K562 (cell line): ENCODE data around the gene SLMAP.

Experiments used
- CBX8 ChIP-seq: fragments of 200-600 bp; sonication (generic); IDR thresholded peaks from 2 replicates; pipeline ENCODE4 v1.6.1; 2012; ENCODE audit warnings: borderline replicate concordance, mixed run types, low read depth, mild to moderate bottlenecking, moderate library complexity, mixed read lengths, low read length, control low read depth, inconsistent platforms; ENCODE audit not compliant: poor library complexity, severe bottlenecking; ENCODE audit errors: extremely low read depth
- CTCF ChIP-seq, 3 experiments: IDR thresholded peaks in 2 of 3; conservative IDR thresholded peaks in 1 of 3; 2 replicates each; pipeline ENCODE4 v1.5.1; 2011 to 2012; ENCODE audit warnings: low read length in 3 of 3, mild to moderate bottlenecking in 3 of 3, control low read depth in 2 of 3, improper control_type of control experiment in 1 of 3, inconsistent platforms in 1 of 3, low read depth in 1 of 3, mixed read lengths in 1 of 3, moderate library complexity in 1 of 3; ENCODE audit not compliant: insufficient read depth in 2 of 3
- HNRNPUL1 ChIP-seq: fragments of 200-400 bp; formaldehyde crosslinking; IDR thresholded peaks from 2 replicates; pipeline ENCODE4 v1.6.1; 2017; ENCODE audit warnings: low read length
- JUNB ChIP-seq: fragments of 450-650 bp; formaldehyde crosslinking; conservative IDR thresholded peaks from 2 replicates; pipeline ENCODE4 v1.4.0; 2020; ENCODE audit warnings: mild to moderate bottlenecking
- POLR2A ChIP-seq: fragments of 450-650 bp; conservative IDR thresholded peaks from 2 replicates; pipeline ENCODE4 v1.6.1; 2016
- POLR2AphosphoS5 ChIP-seq: IDR thresholded peaks from 2 replicates; pipeline ENCODE4 v1.6.1; 2011; ENCODE audit warnings: mild to moderate bottlenecking, low read depth, low read length, moderate library complexity; ENCODE audit not compliant: control insufficient read depth, insufficient read depth
- TBL1XR1 ChIP-seq, 2 experiments: IDR thresholded peaks; 2 replicates each; pipeline ENCODE4 v1.6.1; 2012; ENCODE audit warnings: improper control_type of control experiment in 2 of 2, low read length in 2 of 2, mild to moderate bottlenecking in 1 of 2
- TOE1 ChIP-seq, 2 experiments: fragments of 450-650 bp in 1 of 2; sonication (generic) in 1 of 2; formaldehyde crosslinking in 1 of 2; IDR thresholded peaks; 2 replicates each; pipeline versions ENCODE4 v1.7.1 to v1.8.0; 2016 to 2022; ENCODE audit warnings: borderline replicate concordance in 2 of 2, mild to moderate bottlenecking in 2 of 2, antibody characterized with exemption in 1 of 2, inconsistent platforms in 1 of 2, low read depth in 1 of 2, missing genetic modification reagents in 1 of 2, moderate library complexity in 1 of 2
- ZBTB17 ChIP-seq: fragments of 450-650 bp; formaldehyde crosslinking; IDR thresholded peaks from 2 replicates; pipeline ENCODE4 v1.4.0; 2020; ENCODE audit warnings: mild to moderate bottlenecking
- ZNF586 ChIP-seq: fragments of 450-650 bp; formaldehyde crosslinking; conservative IDR thresholded peaks from 2 replicates; pipeline ENCODE4 v1.4.0; 2020; ENCODE audit warnings: mild to moderate bottlenecking, moderate library complexity

GRCh38 chr3:57840473-57840872, 84.4 kb downstream of the SLMAP start:
- TF ChIP-seq CTCF (IDR thresholded peaks at IDR 0.05 in 2 of 3, conservative IDR thresholded peaks at IDR 0.05 in 1 of 3; ENCODE audit: insufficient read depth in 2 of 3, low read depth in 1 of 3, low read length in 3 of 3) (no peak), HNRNPUL1 (no peak), POLR2AphosphoS5 (no peak), ZBTB17 (CRISPR knock-in tag) (no peak), JUNB (CRISPR knock-in tag) (no peak), TOE1 (IDR thresholded peaks at IDR 0.05; ENCODE audit: borderline replicate concordance) (no peak), TOE1 (CRISPR knock-in tag; IDR thresholded peaks at IDR 0.05; ENCODE audit: borderline replicate concordance, low read depth) (no peak), ZNF586 (no peak), CBX8 (no peak), TBL1XR1 (IDR thresholded peaks at IDR 0.05; ENCODE audit: low read length in 2 of 2) (no peak), POLR2A (no peak)
